Mucosa of descending colon (tissue), 3 donors: ENCODE results near the gene NIPBL. TPM values are rescaled to one million over a fixed set of nuclear protein-coding genes. Genes with fewer than 3 reads are reported as not detected.

Source experiments
- ATAC-seq: fragments of 200-7000 bp; cut with Tn5 transposase; one replicate; pipeline ENCODE4 v1.9.1; 2020; ENCODE audit warnings: mild to moderate bottlenecking, moderate library complexity
- DNase-seq, 3 donors: peaks; one replicate each; pipeline ENCODE4 v3.0.0-alpha.2; 2020
- H3K36me3 ChIP-seq: fragments of 200-600 bp; one replicate; pipeline ENCODE4 v1.8.0; 2021; ENCODE audit warnings: low read depth, mild to moderate bottlenecking
- H3K4me1 ChIP-seq: fragments of 200-600 bp; one replicate; pipeline ENCODE4 v1.8.0; 2021; ENCODE audit warnings: low read depth, mild to moderate bottlenecking
- H3K4me3 ChIP-seq: fragments of 200-600 bp; one replicate; pipeline ENCODE4 v1.8.0; 2021; ENCODE audit warnings: mild to moderate bottlenecking
- H3K9me3 ChIP-seq: fragments of 200-600 bp; one replicate; pipeline ENCODE4 v1.8.0; 2021; ENCODE audit warnings: mild to moderate bottlenecking
- intact Hi-C, 2 donors: fragments of 100-400 bp; cut with DNase I in 1 of 2; cut with micrococcal nuclease in 1 of 2; formaldehyde crosslinking; loops; one replicate each; pipeline versions ENCODE4 v1.11.0 to v1.11.1; 2022; cut with DNase I, micrococcal nuclease
- total RNA-seq, 3 donors: library from RNA; stranded (reverse); fragmentation: NEBNext Ultra II Directional in 2 of 3; extraction: Animal tissue kit (Norgen Biotek cat#: 25700) in 2 of 3; gene quantifications; one replicate each; pipeline versions ENCODE4 v1.2.1 to v1.2.4, GENCODE V29; 2021 to 2023
- TF ChIP-seq, protein P1 (sequence below): fragments of 200-600 bp; IDR thresholded peaks from one replicate; pipeline ENCODE4 v1.8.0; 2022; ENCODE audit warnings: antibody characterized with exemption, mild to moderate bottlenecking
- donor health status: DM: no; HTN: no; CAD: no; lungs with moderate emphysema.
- donor health status: DM: no; HTN: no; CAD: no.
- donor health status: DM: no; HTN: yes; CAD: no.

NIPBL gene
- total RNA-seq, 3 donors from 2014 or later, result 50.4 to 80.8 (median 77.2) TPM

DNA sequence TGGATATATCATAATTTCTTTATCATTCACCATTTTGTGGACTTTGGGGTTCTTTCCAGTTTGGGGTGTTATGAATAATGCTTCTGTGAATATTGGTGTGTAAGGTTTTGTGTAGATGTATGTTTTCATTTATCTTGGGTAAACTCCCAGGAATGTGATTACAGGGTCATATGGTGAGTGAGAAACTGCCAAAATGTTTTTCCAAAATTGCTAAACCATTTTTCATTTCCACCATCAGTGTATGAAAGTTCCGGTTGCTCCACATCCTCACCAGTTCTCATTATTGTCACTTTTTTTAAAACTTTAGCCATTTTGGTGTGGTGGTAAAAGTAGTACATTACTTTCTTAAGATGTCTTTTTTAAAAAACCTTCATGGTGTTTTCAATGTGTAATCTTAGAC lies 152.9 kb downstream of the NIPBL start:
- H3K4me1 ChIP-seq, result no peaks in the 10 kb centered on the region
- TF ChIP-seq, protein P1, sequence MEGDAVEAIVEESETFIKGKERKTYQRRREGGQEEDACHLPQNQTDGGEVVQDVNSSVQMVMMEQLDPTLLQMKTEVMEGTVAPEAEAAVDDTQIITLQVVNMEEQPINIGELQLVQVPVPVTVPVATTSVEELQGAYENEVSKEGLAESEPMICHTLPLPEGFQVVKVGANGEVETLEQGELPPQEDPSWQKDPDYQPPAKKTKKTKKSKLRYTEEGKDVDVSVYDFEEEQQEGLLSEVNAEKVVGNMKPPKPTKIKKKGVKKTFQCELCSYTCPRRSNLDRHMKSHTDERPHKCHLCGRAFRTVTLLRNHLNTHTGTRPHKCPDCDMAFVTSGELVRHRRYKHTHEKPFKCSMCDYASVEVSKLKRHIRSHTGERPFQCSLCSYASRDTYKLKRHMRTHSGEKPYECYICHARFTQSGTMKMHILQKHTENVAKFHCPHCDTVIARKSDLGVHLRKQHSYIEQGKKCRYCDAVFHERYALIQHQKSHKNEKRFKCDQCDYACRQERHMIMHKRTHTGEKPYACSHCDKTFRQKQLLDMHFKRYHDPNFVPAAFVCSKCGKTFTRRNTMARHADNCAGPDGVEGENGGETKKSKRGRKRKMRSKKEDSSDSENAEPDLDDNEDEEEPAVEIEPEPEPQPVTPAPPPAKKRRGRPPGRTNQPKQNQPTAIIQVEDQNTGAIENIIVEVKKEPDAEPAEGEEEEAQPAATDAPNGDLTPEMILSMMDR, result no peak
- intact Hi-C loops, result no loop called here
- DNase-seq (no peak), ATAC-seq (no peak)
- no peaks in the 10 kb centered on the region for H3K9me3 ChIP-seq
- H3K36me3 ChIP-seq, result peaks cover 3% of the 10 kb centered on the region
- no peak overlapping the region for H3K4me3 ChIP-seq

DNA sequence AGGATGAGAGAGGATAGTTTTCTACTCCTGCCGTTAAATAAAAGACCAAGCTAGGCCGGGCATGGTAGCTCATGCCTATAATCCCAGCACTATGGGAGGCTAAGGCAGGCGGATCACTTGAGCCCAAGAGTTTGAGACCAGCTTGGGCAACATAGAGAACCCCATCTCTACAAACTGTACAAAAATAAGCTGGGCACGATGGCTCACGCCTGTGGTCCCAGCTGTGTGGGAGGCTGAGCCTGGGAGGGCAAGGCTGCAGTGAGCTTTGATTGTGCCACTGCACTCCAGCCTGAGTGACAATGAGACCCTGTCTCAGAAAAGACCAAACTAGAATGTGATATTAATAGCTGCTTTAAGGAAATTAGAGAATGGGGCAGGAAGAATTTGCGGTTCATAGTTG lies 158.4 kb downstream of the NIPBL start:
- intact Hi-C loops, result no loop called here
- no peak for DNase-seq
- TF ChIP-seq, protein P1, result no peak
- Histone ChIP-seq H3K4me1 (no peaks in the 10 kb centered on the region), H3K4me3 (no peak overlapping the region), H3K36me3 (no peaks in the 10 kb centered on the region), H3K9me3 (no peaks in the 10 kb centered on the region)
- no peak for ATAC-seq

DNA sequence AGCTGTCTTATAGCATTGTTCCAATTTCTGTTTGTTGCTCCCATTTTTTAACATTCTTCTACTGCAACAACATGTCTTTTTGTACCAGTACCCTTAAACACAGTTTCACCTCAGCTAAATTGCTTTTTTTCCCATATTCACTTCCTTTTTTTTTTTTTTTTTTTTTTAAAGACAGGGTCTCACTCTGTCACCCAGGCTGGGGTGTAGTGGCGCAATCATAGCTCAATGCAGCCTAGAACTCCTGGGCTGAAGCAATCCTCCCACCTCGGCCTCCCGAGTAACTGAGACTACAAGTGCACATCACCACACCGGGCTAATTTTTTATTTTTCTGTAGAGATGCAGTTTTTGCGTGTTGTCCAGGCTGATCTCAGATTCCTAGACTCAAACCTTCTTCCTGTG lies 161.3 kb downstream of the NIPBL start:
- H3K36me3 ChIP-seq, result no peaks in the 10 kb centered on the region
- ATAC-seq (no peak), DNase-seq (no peak)
- no peaks in the 10 kb centered on the region for H3K4me1 ChIP-seq
- TF ChIP-seq, protein P1, result no peak
- intact Hi-C loops, result no loop called here
- H3K4me3 ChIP-seq, result no peak overlapping the region
- H3K9me3 ChIP-seq, result no peaks in the 10 kb centered on the region

DNA sequence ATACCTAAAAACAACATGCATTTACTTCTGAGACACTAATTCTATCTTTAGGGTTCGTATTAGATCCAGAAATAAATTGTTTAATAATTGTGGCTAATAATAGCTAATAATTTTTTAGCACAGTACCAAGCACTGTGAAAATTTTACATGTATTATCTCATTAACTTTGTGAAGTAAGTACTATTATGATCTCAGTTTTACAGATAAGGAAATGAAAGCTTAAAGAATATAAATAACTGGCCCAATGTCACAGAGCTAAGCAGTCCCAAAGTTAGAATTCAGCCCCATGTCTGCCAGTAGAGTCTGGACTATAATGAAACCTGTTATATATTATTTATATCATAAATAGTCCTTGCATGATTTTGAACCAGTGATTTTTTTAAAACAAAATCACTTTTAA lies 163.3 kb downstream of the NIPBL start:
- Histone ChIP-seq H3K9me3 (no peaks in the 10 kb centered on the region), H3K4me1 (no peaks in the 10 kb centered on the region), H3K4me3 (no peak overlapping the region), H3K36me3 (no peaks in the 10 kb centered on the region)
- intact Hi-C loops, result no loop called here
- DNase-seq (no peak), ATAC-seq (no peak)
- TF ChIP-seq, protein P1, result no peak

DNA sequence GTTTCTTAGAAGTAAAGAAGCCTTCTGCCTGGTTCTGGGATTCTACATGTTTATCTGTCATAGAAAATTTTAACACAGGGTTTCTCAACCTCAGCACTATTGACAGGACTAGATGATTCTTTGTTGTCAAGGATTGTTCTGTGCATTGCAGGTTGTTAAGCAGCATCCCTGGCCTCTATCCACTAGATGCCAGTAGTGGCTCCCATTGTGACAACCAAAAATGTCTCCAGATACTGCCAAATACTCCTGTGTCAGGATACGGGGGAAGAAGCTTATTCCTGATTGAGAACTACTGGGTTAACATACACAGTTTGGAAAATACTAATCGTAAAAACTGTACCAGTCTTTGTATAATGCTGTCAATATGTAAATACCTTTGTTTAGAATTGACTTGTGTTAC lies 167.1 kb downstream of the NIPBL start:
- intact Hi-C loops, result no loop called here
- H3K36me3 ChIP-seq, result peaks cover 4% of the 10 kb centered on the region
- ATAC-seq (peak; percentile 49), DNase-seq (peak in 1 of 3 donors; percentile 9)
- no peaks in the 10 kb centered on the region for H3K4me1 ChIP-seq
- H3K4me3 ChIP-seq, result no peak overlapping the region
- H3K9me3 ChIP-seq, result no peaks in the 10 kb centered on the region
- TF ChIP-seq, protein P1, result no peak

DNA sequence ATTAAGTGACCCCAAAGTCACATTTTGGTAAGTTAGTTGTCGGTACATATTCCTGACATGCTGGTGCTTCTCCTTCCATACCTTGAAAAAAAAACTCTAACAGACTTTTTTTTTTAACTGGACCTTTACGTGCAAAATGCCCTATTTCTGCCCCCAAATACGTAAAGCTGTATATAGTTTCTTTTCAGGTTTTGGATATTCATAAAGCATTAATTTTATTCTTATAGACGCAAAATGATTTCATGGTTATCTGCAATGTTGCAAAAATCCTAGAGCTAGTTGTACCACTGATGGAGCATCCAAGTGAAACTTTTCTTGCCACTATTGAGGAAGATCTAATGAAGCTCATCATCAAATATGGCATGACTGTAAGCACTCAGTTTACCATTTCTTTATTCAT lies 167.6 kb downstream of the NIPBL start:
- Histone ChIP-seq H3K4me1 (no peaks in the 10 kb centered on the region), H3K4me3 (no peak overlapping the region), H3K36me3 (peaks cover 4% of the 10 kb centered on the region), H3K9me3 (no peaks in the 10 kb centered on the region)
- ATAC-seq (no peak), DNase-seq (no peak)
- intact Hi-C loops, result no loop called here
- TF ChIP-seq, protein P1, result no peak
